ENCODE results near the gene CDKN2AIP.
A peak's percentile ranks its signal among the peaks of the same experiment; 100 is the strongest.
"Not testable (repeated sequence)": the region's sequence is repeated elsewhere in the genome, so short reads cannot be mapped to it uniquely, and the experiment has no call there.

The CDKN2AIP gene

GRCh38 chr4:183458005-183458404 lies 13.6 kb downstream of the CDKN2AIP start:
- DNase-seq (ENCODE audit: low read depth in 2 of 2), result no peak
- no peak overlapping the region for H3K4me3 ChIP-seq (replicated peaks in 1 of 2; ENCODE audit: low read depth in 2 of 2, low read length in 2 of 2)
- no peak for TF ChIP-seq CTCF (IDR thresholded peaks at IDR 0.05; ENCODE audit: low read depth, low read length)

GRCh38 chr4:183463903-183464619 lies 19.6 kb downstream of the CDKN2AIP start:
- not testable (repeated sequence) for DNase-seq (ENCODE audit: low read depth in 2 of 2); H3K4me3 ChIP-seq (replicated peaks in 1 of 2; ENCODE audit: low read depth in 2 of 2, low read length in 2 of 2)

DNA sequence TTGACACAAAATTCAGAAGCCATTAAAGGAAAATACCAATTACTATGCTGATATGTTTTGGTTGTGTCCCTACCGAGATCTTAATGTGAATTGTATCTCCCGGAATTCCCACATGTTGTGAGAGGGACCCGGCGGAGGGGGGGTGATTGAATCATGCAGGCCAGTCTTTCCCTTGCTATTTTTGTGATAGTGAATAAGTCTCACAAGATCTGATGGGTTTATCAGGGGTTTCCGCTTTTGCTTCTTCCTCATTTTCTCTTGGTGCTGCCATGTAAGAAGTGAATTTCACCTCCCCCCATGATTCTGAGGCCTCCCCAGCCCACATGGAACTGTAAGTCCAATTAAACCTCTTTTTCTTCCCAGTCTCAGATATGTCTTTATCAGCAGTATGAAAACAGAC lies 21.4 kb downstream of the CDKN2AIP start:
- DNase-seq (ENCODE audit: low read depth in 2 of 2); H3K4me3 ChIP-seq (replicated peaks in 1 of 2; ENCODE audit: low read depth in 2 of 2, low read length in 2 of 2): not testable (repeated sequence)

- no peak overlapping the region for H3K4me3 ChIP-seq (replicated peaks in 1 of 2; ENCODE audit: low read depth in 2 of 2, low read length in 2 of 2)
- no peak for DNase-seq (ENCODE audit: low read depth in 2 of 2)
- TF ChIP-seq CTCF (IDR thresholded peaks at IDR 0.05; ENCODE audit: low read depth, low read length), result no peak
Observed at GRCh38 chr4:183467246-183467645, 22.8 kb downstream of the CDKN2AIP start.

DNA sequence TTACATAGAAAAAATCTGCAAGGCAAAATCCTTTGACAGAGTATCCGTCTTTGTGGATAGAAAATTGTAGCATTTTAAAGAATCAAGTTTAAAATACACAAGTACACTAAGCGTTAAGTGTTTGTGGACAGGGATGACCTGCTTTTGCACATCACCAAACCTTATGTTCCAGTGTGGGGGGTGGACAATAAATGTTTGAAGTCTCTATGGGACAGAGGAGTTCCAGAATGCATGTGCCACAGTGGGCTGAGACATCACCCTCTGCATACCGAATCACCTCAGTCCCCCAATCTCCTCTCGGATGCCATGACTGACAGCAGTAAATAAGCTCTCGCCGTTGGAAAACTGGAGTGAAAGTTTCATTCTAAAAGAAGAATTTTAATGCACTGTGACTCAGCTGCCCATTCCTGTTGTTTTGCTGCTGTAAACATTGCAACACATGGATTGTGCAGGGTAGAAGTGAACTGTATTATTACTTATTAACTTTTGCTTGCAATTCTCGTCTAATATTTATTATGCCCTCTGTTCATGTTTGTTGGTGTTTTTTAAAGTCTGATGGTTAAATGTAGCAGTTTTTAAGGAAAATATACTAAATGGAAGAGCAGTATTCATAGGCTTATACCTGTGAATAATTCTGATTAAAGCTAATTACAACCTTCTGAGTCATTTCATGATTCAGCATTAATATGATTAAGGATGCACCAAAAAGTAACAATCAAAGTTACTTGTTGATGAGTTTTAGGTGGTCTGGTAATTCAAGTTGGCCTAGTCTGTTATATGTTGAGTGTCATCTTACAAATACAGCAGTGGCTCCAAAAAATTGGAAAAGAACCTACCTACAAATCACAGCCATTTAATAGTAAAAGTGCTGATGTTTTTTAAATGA lies 24.0 kb downstream of the CDKN2AIP start:
- DNase-seq (ENCODE audit: low read depth in 2 of 2), result peak; percentile 15 to 37
- H3K4me3 ChIP-seq (replicated peaks in 1 of 2; ENCODE audit: low read depth in 2 of 2, low read length in 2 of 2), result no peak overlapping the region
- no peak for TF ChIP-seq CTCF (IDR thresholded peaks at IDR 0.05; ENCODE audit: low read depth, low read length)

- H3K4me3 ChIP-seq (replicated peaks in 1 of 2; ENCODE audit: low read depth in 2 of 2, low read length in 2 of 2), result no peak overlapping the region
- no peak for TF ChIP-seq CTCF (IDR thresholded peaks at IDR 0.05; ENCODE audit: low read depth, low read length)
- no peak for DNase-seq (ENCODE audit: low read depth in 2 of 2)
Observed at GRCh38 chr4:183469285-183469684, 24.8 kb downstream of the CDKN2AIP start.

DNA sequence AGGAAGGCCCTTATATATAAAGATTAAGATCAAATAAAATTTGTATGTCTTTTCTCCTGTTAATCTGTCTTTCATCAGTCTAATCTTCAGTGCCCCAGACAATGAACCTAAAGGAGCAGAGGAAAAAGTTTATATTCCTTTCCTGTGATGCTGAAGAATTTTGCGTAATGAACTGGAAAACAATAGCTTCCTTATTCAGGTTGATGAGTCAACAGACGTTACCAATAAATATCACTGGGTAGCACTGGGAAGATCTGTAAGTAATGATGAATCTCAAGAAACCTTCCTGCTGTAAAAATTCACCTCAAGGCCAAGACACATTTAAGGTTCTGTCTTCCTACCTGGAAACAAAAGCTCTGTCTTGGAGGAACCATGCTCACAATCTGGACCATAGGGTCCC lies 25.5 kb downstream of the CDKN2AIP start:
- DNase-seq (ENCODE audit: low read depth in 2 of 2), result peak in 1 of 2 donors; percentile 69
- H3K4me3 ChIP-seq (replicated peaks in 1 of 2; ENCODE audit: low read depth in 2 of 2, low read length in 2 of 2), result no peak overlapping the region
- TF ChIP-seq CTCF (IDR thresholded peaks at IDR 0.05; ENCODE audit: low read depth, low read length), result no peak

Measured in cardiac fibroblast (primary cell).